Measurements from ENCODE around the gene CDX1.

CDX1 gene

DNA sequence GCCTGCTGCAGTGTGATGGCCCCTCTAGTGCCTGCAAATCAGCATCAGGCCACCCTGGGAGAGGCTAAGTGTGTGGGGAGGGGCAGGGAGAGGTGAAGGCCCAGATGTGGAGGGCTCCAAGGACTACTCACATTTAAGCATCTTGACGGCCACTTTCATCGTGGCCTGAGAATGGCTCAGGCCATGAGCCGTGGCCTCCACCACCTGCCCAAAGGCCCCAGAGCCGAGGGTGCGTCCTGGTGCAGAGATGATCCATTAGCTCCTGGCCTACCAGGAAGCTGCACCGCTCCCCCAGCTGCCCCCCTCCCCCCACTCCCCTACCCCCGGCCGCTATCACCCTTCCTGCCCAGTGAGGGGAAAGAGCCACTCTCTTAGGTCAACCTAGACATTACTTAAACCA is 42.0 kb upstream of the CDX1 start:
- H3K4me3 ChIP-seq (ENCODE audit: low read length) = no peak overlapping the region
- H3K27me3 ChIP-seq (ENCODE audit: insufficient read depth, low read length) = no peaks in the 10 kb centered on the region
- H3K9me3 ChIP-seq (ENCODE audit: low read length) = no peaks in the 10 kb centered on the region
- H3K36me3 ChIP-seq (ENCODE audit: insufficient read depth, low read length) = no peaks in the 10 kb centered on the region
- no peaks in the 10 kb centered on the region for H3K4me1 ChIP-seq (ENCODE audit: insufficient read depth, low read length)
- H2AFZ ChIP-seq (ENCODE audit: low read depth, low read length) = no peak overlapping the region

- H3K27me3 ChIP-seq (ENCODE audit: insufficient read depth, low read length) = no peaks in the 10 kb centered on the region
- no peaks in the 10 kb centered on the region for H3K9me3 ChIP-seq (ENCODE audit: low read length)
- no peaks in the 10 kb centered on the region for H3K36me3 ChIP-seq (ENCODE audit: insufficient read depth, low read length)
- H2AFZ ChIP-seq (ENCODE audit: low read depth, low read length) = no peak overlapping the region
- no peak overlapping the region for H3K4me3 ChIP-seq (ENCODE audit: low read length)
- no peaks in the 10 kb centered on the region for H3K4me1 ChIP-seq (ENCODE audit: insufficient read depth, low read length)
Measured at GRCh38 chr5:150125334-150125733, 41.2 kb upstream of the CDX1 start.

DNA sequence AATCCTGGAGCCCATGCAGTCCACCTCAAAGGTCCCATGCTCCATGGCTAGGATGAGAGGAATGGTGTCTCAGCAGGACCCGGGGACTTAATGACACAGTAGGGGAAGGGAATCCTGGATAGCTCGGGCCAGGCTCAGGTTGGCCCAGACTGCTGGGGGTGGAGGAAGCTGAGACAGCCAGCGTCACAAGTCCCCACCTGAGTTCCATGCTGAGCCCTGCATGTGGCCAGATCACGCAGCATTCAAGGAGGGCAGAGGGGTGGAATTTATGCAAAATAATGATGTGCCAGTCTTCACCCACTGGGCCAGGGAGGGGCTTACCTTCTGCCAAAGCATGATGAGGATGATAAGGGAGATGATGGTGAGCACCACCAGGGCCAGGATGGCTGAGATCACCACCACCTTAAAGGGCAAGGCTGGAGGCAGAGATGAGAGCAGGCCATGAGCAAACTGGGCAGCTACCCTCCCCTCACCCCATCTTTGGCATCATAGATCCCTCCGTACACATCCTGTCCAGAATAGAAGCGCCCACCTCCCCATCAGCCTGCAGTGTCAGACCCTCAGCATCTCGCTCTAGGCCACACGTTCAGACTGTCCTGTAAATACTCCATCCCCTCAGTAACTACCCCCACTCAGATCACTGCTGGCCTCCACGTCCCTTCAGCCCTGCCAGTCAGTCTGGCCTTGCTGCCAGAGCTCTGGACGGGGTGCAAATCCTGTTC is 40.2 kb upstream of the CDX1 start:
- Histone ChIP-seq H3K9me3 (ENCODE audit: low read length) (no peaks in the 10 kb centered on the region), H3K36me3 (ENCODE audit: insufficient read depth, low read length) (no peaks in the 10 kb centered on the region), H2AFZ (ENCODE audit: low read depth, low read length) (no peak overlapping the region), H3K4me1 (ENCODE audit: insufficient read depth, low read length) (no peaks in the 10 kb centered on the region), H3K27me3 (ENCODE audit: insufficient read depth, low read length) (no peaks in the 10 kb centered on the region), H3K4me3 (ENCODE audit: low read length) (no peak overlapping the region)

- H3K9me3 ChIP-seq (ENCODE audit: low read length) = no peaks in the 10 kb centered on the region
- H3K27me3 ChIP-seq (ENCODE audit: insufficient read depth, low read length) = no peaks in the 10 kb centered on the region
- H3K4me1 ChIP-seq (ENCODE audit: insufficient read depth, low read length) = no peaks in the 10 kb centered on the region
- H3K36me3 ChIP-seq (ENCODE audit: insufficient read depth, low read length) = no peaks in the 10 kb centered on the region
- no peak overlapping the region for H3K4me3 ChIP-seq (ENCODE audit: low read length)
- H2AFZ ChIP-seq (ENCODE audit: low read depth, low read length) = no peak overlapping the region
Measured at GRCh38 chr5:150126921-150127265, 39.7 kb upstream of the CDX1 start.

- Histone ChIP-seq H3K4me1 (ENCODE audit: insufficient read depth, low read length) (no peaks in the 10 kb centered on the region), H3K9me3 (ENCODE audit: low read length) (no peaks in the 10 kb centered on the region), H3K36me3 (ENCODE audit: insufficient read depth, low read length) (no peaks in the 10 kb centered on the region), H3K4me3 (ENCODE audit: low read length) (no peak overlapping the region), H2AFZ (ENCODE audit: low read depth, low read length) (no peak overlapping the region), H3K27me3 (ENCODE audit: insufficient read depth, low read length) (no peaks in the 10 kb centered on the region)
Measured at GRCh38 chr5:150129454-150129812, 37.1 kb upstream of the CDX1 start.

DNA sequence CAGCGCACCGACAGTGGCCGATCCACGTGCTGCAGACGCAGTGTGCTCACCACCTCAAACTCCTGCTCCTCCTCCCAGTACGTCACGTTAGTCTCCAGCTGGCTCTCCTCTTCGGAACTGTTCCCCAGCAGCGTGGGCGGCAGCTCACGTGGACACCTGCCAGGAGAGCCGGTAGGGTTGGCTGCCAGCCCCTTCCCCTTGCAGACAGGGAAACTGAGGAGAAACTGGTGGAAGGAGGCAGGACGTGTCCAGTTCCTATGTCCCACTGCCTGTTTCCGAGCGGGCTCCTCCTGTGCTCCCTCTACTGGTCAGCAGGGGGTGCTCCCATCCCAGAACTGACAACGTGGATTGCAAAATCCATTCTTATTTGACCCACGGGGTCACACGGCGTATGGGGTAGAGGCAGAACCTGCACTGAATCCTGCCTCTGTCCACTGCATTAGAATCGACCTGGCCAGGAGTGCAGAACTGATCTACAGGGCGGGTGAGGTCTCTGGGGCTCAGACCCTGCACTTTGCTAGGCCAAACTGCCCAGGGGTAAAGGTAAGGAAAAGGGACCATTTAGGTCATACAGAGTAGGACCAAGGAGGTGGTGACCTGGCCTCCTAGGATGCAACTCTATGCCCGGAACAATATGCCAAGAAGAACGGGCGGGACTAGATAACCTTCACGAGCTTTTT is 36.6 kb upstream of the CDX1 start:
- no peaks in the 10 kb centered on the region for H3K36me3 ChIP-seq (ENCODE audit: insufficient read depth, low read length)
- no peak overlapping the region for H2AFZ ChIP-seq (ENCODE audit: low read depth, low read length)
- no peaks in the 10 kb centered on the region for H3K4me1 ChIP-seq (ENCODE audit: insufficient read depth, low read length)

GRCh38 chr5:150130493-150130922 is 36.1 kb upstream of the CDX1 start:
- Histone ChIP-seq H3K4me3 (ENCODE audit: low read length) (no peak overlapping the region), H3K4me1 (ENCODE audit: insufficient read depth, low read length) (no peaks in the 10 kb centered on the region), H3K36me3 (ENCODE audit: insufficient read depth, low read length) (no peaks in the 10 kb centered on the region), H3K9me3 (ENCODE audit: low read length) (no peaks in the 10 kb centered on the region), H3K27me3 (ENCODE audit: insufficient read depth, low read length) (no peaks in the 10 kb centered on the region), H2AFZ (ENCODE audit: low read depth, low read length) (no peak overlapping the region)

More for the DNA sequence above, 36.6 kb upstream of the CDX1 start:
- no peaks in the 10 kb centered on the region for H3K27me3 ChIP-seq (ENCODE audit: insufficient read depth, low read length)
- no peak overlapping the region for H3K4me3 ChIP-seq (ENCODE audit: low read length)
- no peaks in the 10 kb centered on the region for H3K9me3 ChIP-seq (ENCODE audit: low read length)

DNA sequence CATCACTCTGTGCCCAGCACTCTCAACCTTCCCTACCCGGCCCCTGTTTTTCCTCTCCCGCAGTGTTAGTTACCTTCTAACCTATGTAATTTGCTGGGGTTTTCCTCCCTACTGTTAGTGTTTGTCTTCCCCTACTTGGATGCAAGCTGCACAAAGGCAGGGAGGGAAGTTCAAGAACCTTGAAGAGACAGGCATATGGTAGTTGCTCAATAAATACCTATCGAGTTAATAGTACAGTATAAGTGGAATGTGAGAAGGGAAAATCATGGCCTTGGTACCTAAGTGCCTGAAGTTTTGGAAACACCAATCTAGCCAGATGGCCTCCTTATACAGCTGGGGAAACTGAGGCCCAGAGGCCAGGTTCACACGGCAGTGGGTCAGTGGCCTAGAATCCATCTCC is 35.1 kb upstream of the CDX1 start:
- Histone ChIP-seq H3K4me3 (ENCODE audit: low read length) (no peak overlapping the region), H3K9me3 (ENCODE audit: low read length) (no peaks in the 10 kb centered on the region), H3K27me3 (ENCODE audit: insufficient read depth, low read length) (no peaks in the 10 kb centered on the region), H2AFZ (ENCODE audit: low read depth, low read length) (no peak overlapping the region), H3K4me1 (ENCODE audit: insufficient read depth, low read length) (no peaks in the 10 kb centered on the region), H3K36me3 (ENCODE audit: insufficient read depth, low read length) (no peaks in the 10 kb centered on the region)

DNA sequence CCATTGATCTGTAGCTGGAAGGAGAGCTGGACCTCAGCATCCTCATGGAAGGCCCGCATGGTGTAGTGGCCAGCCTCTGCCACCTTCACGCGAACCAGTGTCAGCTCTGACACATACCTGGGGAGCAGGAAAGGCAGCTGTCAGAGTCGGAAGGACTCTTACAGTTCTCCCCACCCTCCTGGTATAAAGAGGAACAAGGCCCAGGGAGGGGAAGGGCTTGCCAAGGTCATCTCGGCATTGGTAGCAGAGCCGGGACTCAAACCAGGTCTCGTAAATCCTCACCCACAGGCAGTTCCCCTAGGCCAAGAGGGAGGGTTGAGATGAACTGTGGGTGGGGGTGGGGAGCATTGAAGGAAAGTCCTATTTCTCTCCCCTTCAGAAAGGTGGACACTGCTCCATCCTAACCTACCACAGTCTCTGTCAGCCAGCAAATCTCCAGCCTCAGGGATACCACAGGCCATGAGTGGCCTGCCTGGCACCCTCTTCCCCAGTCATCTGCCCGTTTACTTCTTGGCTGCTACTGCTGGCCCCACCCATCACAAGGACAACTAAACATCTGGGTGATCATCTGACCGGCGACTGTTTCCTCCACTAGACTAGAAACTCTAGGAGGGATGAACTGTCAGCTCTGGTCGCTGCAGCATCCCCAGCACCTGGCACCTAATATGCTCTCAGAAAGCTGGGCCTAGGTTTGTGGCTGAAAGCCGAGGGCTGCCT is 34.4 kb upstream of the CDX1 start:
- no peak overlapping the region for H2AFZ ChIP-seq (ENCODE audit: low read depth, low read length)
- H3K4me3 ChIP-seq (ENCODE audit: low read length) = no peak overlapping the region
- H3K4me1 ChIP-seq (ENCODE audit: insufficient read depth, low read length) = no peaks in the 10 kb centered on the region
- no peaks in the 10 kb centered on the region for H3K36me3 ChIP-seq (ENCODE audit: insufficient read depth, low read length)
- H3K27me3 ChIP-seq (ENCODE audit: insufficient read depth, low read length) = no peaks in the 10 kb centered on the region
- H3K9me3 ChIP-seq (ENCODE audit: low read length) = no peaks in the 10 kb centered on the region

- H3K9me3 ChIP-seq (ENCODE audit: low read length) = no peaks in the 10 kb centered on the region
- H3K36me3 ChIP-seq (ENCODE audit: insufficient read depth, low read length) = no peaks in the 10 kb centered on the region
- no peak overlapping the region for H2AFZ ChIP-seq (ENCODE audit: low read depth, low read length)
- no peaks in the 10 kb centered on the region for H3K27me3 ChIP-seq (ENCODE audit: insufficient read depth, low read length)
- peaks cover under 1% of the 10 kb centered on the region for H3K4me1 ChIP-seq (ENCODE audit: insufficient read depth, low read length)
- no peak overlapping the region for H3K4me3 ChIP-seq (ENCODE audit: low read length)
Measured at GRCh38 chr5:150132740-150133139, 33.8 kb upstream of the CDX1 start.

GRCh38 chr5:150133581-150134197 is 32.9 kb upstream of the CDX1 start:
- H3K4me3 ChIP-seq (ENCODE audit: low read length) = no peak overlapping the region
- H3K27me3 ChIP-seq (ENCODE audit: insufficient read depth, low read length) = no peaks in the 10 kb centered on the region
- H3K36me3 ChIP-seq (ENCODE audit: insufficient read depth, low read length) = no peaks in the 10 kb centered on the region
- H2AFZ ChIP-seq (ENCODE audit: low read depth, low read length) = no peak overlapping the region
- no peaks in the 10 kb centered on the region for H3K9me3 ChIP-seq (ENCODE audit: low read length)
- peaks cover 10% of the 10 kb centered on the region for H3K4me1 ChIP-seq (ENCODE audit: insufficient read depth, low read length)

DNA sequence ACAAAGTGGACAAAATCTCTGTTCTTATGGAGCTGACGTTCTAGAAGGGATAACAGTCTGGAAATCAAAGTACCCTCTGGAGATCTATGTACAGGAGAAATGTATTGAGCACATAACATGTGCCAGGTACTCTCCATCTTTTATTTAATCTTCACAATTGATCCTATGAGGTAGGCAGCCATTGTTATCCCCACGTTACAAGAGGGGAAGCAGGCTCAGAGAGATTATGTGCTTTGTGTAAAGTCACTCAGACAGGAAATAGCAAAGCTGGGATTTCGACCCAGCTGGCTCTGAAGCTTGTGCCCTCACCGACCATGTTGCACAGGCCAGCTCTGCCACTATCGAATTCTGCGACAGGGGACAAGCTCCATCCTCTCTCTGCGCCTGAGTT is 32.4 kb upstream of the CDX1 start:
- H3K4me1 ChIP-seq (ENCODE audit: insufficient read depth, low read length) = peaks cover 15% of the 10 kb centered on the region
- no peak overlapping the region for H3K4me3 ChIP-seq (ENCODE audit: low read length)
- H3K27me3 ChIP-seq (ENCODE audit: insufficient read depth, low read length) = no peaks in the 10 kb centered on the region
- H3K36me3 ChIP-seq (ENCODE audit: insufficient read depth, low read length) = no peaks in the 10 kb centered on the region
- H2AFZ ChIP-seq (ENCODE audit: low read depth, low read length) = no peak overlapping the region
- no peaks in the 10 kb centered on the region for H3K9me3 ChIP-seq (ENCODE audit: low read length)

All from neuron (in vitro differentiated cells).